ENCODE data around the gene OR2S2. TPM values are rescaled to one million over a fixed set of nuclear protein-coding genes. Genes with fewer than 3 reads are reported as not detected.

OR2S2 gene
- total RNA-seq, 2 experiments from 2014 or later = not detected

DNA sequence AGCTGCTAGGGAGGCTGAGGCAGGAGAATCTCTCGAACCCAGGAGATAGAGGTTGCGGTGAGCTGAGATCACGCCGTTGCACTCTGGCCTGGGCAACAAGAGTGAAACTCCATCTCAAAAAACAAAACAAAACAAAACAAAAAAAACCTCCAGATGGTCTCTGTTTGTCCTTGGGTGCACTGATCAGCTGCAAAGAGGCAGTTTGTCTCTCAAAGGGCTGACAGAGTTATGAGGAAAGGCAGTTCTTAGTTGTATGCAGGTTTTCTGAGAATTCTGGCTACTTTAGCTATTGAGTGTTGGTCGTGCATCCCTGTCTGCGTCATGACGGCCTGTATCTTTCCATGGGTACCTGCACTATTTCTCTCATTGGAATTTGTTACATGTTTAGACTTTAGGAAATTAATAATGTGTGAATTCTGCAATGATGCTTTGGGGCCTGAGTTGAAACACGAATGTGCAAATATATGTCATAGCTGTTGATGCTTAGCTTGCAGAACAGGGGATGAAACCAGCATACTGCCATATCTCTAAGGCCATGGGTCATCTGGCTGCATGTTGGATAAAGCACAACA lies 18.2 kb downstream of the OR2S2 start:
- DNase-seq (no peak), ATAC-seq (ENCODE audit: poor library complexity) (no peak)
- Histone ChIP-seq H3K27me3 (ENCODE audit: control insufficient read depth in 1 of 2, insufficient read depth in 2 of 2, low read length in 2 of 2) (no peaks in the 10 kb centered on the region), H3K27ac (ENCODE audit: low read depth in 1 of 2, low read length in 2 of 2) (no peak overlapping the region), H3K4me3 (ENCODE audit: low read length) (no peak overlapping the region), H3K36me3 (ENCODE audit: insufficient read depth, low read length) (no peaks in the 10 kb centered on the region), H3K9me3 (ENCODE audit: control insufficient read depth in 1 of 2, insufficient read depth in 1 of 2, low read length in 2 of 2) (no peaks in the 10 kb centered on the region), H3K4me1 (ENCODE audit: insufficient read depth, low read length) (peaks cover 67% of the 10 kb centered on the region)
- POLR2A ChIA-PET = interaction anchor here (1.1 to 1.6 kb wide), 4 partner anchors 22 to 36 kb away, joined by 4 to 11 read pairs (median 6); no protein-coding TSS in a partner anchor
- peak overlapping the region; percentile 78 for H3K27ac Mint-ChIP-seq
- intact Hi-C loops (cut with DNase I, micrococcal nuclease) = loop anchor here in 1 of 2 experiments (2.0 kb wide), 1 partner anchor 29 kb away; no protein-coding TSS in a partner anchor
- H3K4me1 Mint-ChIP-seq (ENCODE audit: low read depth) = peaks cover 88% of the 10 kb centered on the region
- H3K27me3 Mint-ChIP-seq = no peaks in the 10 kb centered on the region
- H3K36me3 Mint-ChIP-seq (ENCODE audit: low read depth) = no peaks in the 10 kb centered on the region
- H3K9me3 Mint-ChIP-seq = peaks cover 2% of the 10 kb centered on the region
- CTCF ChIA-PET = interaction anchor here (1.0 to 1.5 kb wide), 3 partner anchors 15 to 58 kb away, joined by 3 to 5 read pairs (median 4); no protein-coding TSS in a partner anchor
- peak overlapping the region; percentile 64 for H3K4me3 Mint-ChIP-seq
- no peak for TF ChIP-seq CTCF (IDR thresholded peaks at IDR 0.05)

DNA sequence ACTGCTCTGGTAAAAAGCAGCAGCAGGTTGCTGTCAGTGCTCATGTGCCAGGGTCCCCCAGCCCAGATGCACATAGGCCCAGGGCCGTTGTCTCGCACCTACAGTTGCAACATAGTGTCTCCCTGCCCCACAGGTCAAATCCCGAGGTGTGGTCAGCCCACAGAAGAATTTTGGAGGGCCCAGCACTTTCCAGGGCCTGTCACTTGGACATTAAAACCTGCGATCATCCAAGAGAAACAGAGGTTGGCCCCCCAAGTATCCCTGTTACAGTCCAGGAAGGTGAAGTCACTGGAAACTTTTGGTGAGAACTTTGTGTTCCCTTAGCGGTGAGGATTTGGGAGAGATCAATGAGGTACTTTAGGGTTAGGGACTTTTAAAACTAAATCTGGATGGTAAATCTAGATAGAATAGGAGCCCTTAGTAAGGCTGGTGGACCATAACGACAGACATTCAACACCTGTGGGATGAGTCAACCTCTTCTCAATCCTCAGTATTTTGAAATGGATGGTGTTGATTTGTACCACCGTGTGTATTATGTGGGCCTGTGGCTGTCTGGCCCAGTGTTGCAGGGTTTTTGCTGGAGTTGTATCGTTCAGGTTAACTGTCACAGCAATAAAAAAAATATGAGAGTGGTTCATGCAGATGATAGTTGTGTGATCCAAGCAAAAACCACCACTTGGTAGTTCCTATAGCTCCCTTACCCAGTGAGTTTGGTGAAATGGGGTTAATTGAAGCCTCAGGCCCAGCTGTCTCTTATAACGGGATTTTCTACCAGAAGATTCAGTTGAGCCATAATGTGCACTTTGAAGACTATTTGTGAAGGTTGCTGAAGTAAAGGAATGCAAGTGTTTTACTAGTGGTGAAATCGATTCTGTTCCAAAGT lies 19.2 kb downstream of the OR2S2 start:
- ChIA-PET POLR2A (interaction anchor here (1.0 to 1.4 kb wide), 2 partner anchors 28 to 252 kb away, joined by 3 to 9 read pairs; partner anchors contain the start of gene CLTA), CTCF (interaction anchor here (1.5 to 1.6 kb wide), 2 partner anchors 16 to 27 kb away, joined by 3 to 4 read pairs; no protein-coding TSS in a partner anchor)
- H3K27ac Mint-ChIP-seq = peak overlapping the region; percentile 78
- peaks cover 79% of the 10 kb centered on the region for H3K4me1 Mint-ChIP-seq (ENCODE audit: low read depth)
- Histone ChIP-seq H3K4me1 (ENCODE audit: insufficient read depth, low read length) (peaks cover 58% of the 10 kb centered on the region), H3K36me3 (ENCODE audit: insufficient read depth, low read length) (no peaks in the 10 kb centered on the region), H3K27me3 (ENCODE audit: control insufficient read depth in 1 of 2, insufficient read depth in 2 of 2, low read length in 2 of 2) (no peaks in the 10 kb centered on the region), H3K9me3 (ENCODE audit: control insufficient read depth in 1 of 2, insufficient read depth in 1 of 2, low read length in 2 of 2) (no peaks in the 10 kb centered on the region), H3K27ac (ENCODE audit: low read depth in 1 of 2, low read length in 2 of 2) (no peak overlapping the region), H3K4me3 (ENCODE audit: low read length) (no peak overlapping the region)
- no peaks in the 10 kb centered on the region for H3K27me3 Mint-ChIP-seq
- no peak for TF ChIP-seq CTCF (IDR thresholded peaks at IDR 0.05)
- intact Hi-C loops (cut with DNase I, micrococcal nuclease) = no loop called here
- no peak for DNase-seq
- H3K9me3 Mint-ChIP-seq = peaks cover 2% of the 10 kb centered on the region
- no peak for ATAC-seq (ENCODE audit: poor library complexity)
- H3K36me3 Mint-ChIP-seq (ENCODE audit: low read depth) = no peaks in the 10 kb centered on the region
- H3K4me3 Mint-ChIP-seq = peak overlapping the region; percentile 76

GRCh38 chr9:35937227-35937626 lies 20.7 kb downstream of the OR2S2 start:
- CTCF ChIA-PET = interaction anchor here (1.6 kb wide), 1 partner anchor 18 kb away, joined by 3 read pairs; no protein-coding TSS in a partner anchor
- Mint-ChIP-seq H3K9me3 (peaks cover 2% of the 10 kb centered on the region), H3K4me1 (ENCODE audit: low read depth) (peaks cover 77% of the 10 kb centered on the region), H3K27ac (peak overlapping the region; percentile 78), H3K4me3 (no peak overlapping the region), H3K27me3 (no peaks in the 10 kb centered on the region), H3K36me3 (ENCODE audit: low read depth) (no peaks in the 10 kb centered on the region)
- POLR2A ChIA-PET = interaction anchor here (1.4 kb wide), 1 partner anchor 26 kb away, joined by 9 read pairs; no protein-coding TSS in a partner anchor
- H3K4me1 ChIP-seq (ENCODE audit: insufficient read depth, low read length) = peaks cover 46% of the 10 kb centered on the region
- TF ChIP-seq CTCF (IDR thresholded peaks at IDR 0.05) = no peak
- no peak overlapping the region for H3K4me3 ChIP-seq (ENCODE audit: low read length)
- H3K27me3 ChIP-seq (ENCODE audit: control insufficient read depth in 1 of 2, insufficient read depth in 2 of 2, low read length in 2 of 2) = no peaks in the 10 kb centered on the region
- H3K27ac ChIP-seq (ENCODE audit: low read depth in 1 of 2, low read length in 2 of 2) = no peak overlapping the region
- H3K9me3 ChIP-seq (ENCODE audit: control insufficient read depth in 1 of 2, insufficient read depth in 1 of 2, low read length in 2 of 2) = no peaks in the 10 kb centered on the region
- no peak for DNase-seq
- intact Hi-C loops (cut with DNase I, micrococcal nuclease) = no loop called here
- H3K36me3 ChIP-seq (ENCODE audit: insufficient read depth, low read length) = no peaks in the 10 kb centered on the region
- no peak for ATAC-seq (ENCODE audit: poor library complexity)
